ENCODE measurements around the gene ARPIN.
"Not testable (repeated sequence)": the region's sequence is repeated elsewhere in the genome, so short reads cannot be mapped to it uniquely, and the experiment has no call there.

The ARPIN gene

DNA sequence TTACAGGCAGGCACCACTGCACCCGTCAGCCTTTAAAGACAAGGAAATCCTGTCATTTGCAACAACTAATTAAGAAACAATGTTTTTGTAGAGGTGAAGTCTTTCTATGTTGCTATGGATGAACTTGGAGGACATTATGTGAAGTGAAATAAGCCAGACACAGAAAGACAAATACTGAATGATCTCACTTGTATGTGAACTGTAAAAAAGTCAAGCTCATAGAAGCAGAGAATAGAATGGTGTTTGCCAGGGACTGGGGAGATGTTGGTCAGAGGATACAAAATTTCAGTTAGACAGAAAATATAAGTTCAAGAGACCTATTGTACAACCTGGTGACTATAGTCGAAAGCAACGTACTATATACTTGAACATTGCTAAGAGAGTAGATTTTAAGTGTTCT, 27.2 kb upstream of the ARPIN start:
- TF ChIP-seq CTCF (IDR thresholded peaks at IDR 0.05; ENCODE audit: extremely low read depth, missing control alignments): no peak
- DNase-seq (ENCODE audit: low spot score): no peak

- DNase-seq (ENCODE audit: low spot score): not testable (repeated sequence)
Measured at GRCh38 chr15:89939377-89939776, 26.6 kb upstream of the ARPIN start.

GRCh38 chr15:89937365-89938350, 24.9 kb upstream of the ARPIN start:
- no peak for DNase-seq (ENCODE audit: low spot score)
- no peak for TF ChIP-seq CTCF (IDR thresholded peaks at IDR 0.05; ENCODE audit: extremely low read depth, missing control alignments)

DNA sequence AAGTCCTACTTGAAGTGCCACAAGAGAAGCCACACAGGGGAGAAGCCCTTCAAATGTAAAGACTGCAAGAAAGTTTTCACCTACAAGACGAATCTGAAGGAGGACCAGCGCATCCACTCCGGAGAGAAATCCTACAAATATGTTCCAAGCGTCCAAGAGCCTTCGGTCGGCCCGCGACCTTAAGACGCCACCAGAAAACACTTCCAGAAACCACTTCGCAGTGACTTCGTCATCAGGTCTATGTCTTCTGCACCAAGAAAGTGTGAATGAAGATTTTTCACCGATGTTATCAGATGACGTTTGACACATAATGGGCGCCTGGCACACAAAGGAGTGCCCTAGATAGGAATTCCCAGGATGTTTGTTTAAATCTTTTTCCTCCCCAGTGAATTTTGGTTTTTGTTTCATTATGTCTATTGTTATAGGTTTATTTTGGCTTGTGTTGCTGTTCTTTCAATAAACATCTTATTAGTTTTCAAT, 24.1 kb upstream of the ARPIN start:
- no peak for TF ChIP-seq CTCF (IDR thresholded peaks at IDR 0.05; ENCODE audit: extremely low read depth, missing control alignments)
- DNase-seq (ENCODE audit: low spot score): no peak

- no peak for DNase-seq (ENCODE audit: low spot score)
- no peak for TF ChIP-seq CTCF (IDR thresholded peaks at IDR 0.05; ENCODE audit: extremely low read depth, missing control alignments)
Measured at GRCh38 chr15:89936051-89936785, 23.5 kb upstream of the ARPIN start.

- TF ChIP-seq CTCF (IDR thresholded peaks at IDR 0.05; ENCODE audit: extremely low read depth, missing control alignments): no peak
- DNase-seq (ENCODE audit: low spot score): no peak
Measured at GRCh38 chr15:89932880-89933279, 20.1 kb upstream of the ARPIN start.

DNA sequence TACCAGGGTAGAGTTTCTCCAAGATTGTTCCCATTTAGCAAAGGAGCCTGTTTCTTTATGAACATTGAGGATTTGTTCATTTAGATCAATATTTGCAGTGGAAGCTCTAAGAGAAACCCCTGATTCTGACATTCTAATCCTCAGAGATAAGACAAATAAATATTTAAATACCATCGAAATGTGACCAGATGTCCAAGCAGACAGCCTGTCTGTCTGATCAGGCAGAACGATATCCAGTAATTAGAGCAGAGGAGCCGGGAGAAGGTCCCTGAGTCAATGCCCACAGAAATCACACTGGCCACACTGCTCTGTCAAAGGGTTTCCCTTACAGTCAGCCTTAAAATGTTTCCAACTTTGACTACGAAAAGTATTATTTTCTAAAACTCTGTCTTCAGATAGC, 15.7 kb upstream of the ARPIN start:
- DNase-seq (ENCODE audit: low spot score): no peak
- no peak for TF ChIP-seq CTCF (IDR thresholded peaks at IDR 0.05; ENCODE audit: extremely low read depth, missing control alignments)

Measured in GM20000 (cell line).